NCI-H774 (cell line): ENCODE data around the gene TCF7L1.
"Not testable (repeated sequence)": the region's sequence is repeated elsewhere in the genome, so short reads cannot be mapped to it uniquely, and the experiment has no call there.

Experiments used
- DNase-seq: peaks from one replicate; lab custom pipeline; 2025; lab: John Stamatoyannopoulos, UW

TCF7L1 gene

DNA sequence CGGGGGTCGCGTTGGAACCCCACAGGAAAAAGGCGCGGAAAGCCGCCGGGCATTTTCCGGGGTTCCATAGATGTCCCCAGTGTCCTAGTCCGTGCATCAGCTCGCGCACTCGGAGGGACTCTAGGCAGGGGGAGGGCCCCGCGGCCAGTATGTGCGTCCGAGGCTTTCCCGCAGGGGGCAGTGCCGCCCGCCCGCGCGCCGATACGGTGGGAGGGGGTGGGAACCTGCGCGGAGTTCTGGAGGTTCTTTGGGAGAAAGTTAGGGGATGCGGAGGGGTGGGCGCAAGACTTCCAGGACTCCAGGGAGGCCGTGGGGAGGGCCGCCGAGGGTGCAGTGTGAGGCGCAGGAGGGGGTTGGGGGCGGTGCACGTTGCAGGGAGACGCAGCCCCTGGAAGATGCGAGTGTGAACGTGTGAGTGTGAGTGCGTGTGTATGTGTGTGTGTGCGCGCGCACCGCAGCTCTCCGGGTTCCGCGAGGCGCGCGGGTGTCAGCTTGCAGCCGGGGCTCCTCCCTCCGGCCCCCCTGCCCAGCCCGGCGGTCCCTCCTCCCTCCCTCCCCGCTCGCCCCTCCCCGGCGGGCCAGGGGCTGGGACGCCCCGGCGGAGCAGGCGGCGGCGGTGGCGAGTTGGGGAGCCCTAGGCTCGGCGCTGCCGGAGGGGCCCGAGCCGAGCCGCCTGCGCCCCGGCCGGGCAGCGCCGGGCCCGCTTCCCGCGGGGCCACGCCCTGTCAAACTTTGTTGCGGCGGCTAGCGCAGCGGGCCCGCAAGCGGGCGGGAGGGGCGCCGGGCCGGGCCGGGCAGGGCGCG lies at the start of gene TCF7L1:
TCF7L1 (plus strand) TSS at position 559 of the 804 bp plus-strand sequence. CDS start 293 bp downstream, outside the sequence.
- DNase-seq = peak; percentile 34

- DNase-seq = no peak
These were observed 47.6 kb upstream of the TCF7L1 start for GRCh38 chr2:85085563-85085962.

GRCh38 chr2:85087541-85087940 lies 45.7 kb upstream of the TCF7L1 start:
- DNase-seq = no peak

DNA sequence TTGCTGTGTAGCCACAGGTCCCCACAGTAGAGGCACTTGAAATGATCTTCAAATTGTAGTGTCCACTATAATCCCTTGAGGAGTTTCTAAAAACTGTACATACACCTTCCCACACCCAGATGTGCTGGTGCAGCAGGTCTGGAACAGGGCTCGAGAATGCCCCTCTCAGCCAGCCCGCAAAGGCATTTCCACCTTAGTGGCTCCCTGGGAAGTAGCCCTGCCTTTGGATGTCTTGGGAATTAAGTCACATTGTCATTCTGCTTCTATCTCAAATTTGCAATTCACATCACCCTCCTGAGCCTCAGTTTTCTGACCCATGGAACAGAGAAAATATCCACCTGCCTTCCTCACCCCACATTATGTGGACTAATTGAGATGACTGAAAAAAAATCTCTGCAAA lies 44.3 kb upstream of the TCF7L1 start:
- DNase-seq = no peak

DNA sequence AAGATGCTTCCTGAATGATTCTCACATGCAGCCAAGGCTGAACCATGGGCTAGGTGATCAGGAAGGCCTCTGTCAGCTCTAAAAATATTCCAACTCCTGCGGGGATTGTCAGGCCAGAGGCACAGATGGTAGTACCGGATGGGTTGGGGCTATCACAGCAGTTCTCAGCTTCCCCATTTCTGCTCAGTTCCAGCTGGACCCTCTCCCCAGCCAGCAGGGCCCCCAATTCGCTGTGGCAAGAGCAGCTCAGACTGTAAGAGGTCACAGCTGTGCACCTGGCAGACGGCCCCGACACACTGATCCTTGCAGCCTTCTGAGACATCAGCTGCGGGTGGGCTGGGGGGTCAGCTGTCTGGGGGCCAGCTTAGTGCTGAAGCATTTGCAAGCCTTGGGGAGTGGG lies 43.6 kb upstream of the TCF7L1 start:
- no peak for DNase-seq

DNA sequence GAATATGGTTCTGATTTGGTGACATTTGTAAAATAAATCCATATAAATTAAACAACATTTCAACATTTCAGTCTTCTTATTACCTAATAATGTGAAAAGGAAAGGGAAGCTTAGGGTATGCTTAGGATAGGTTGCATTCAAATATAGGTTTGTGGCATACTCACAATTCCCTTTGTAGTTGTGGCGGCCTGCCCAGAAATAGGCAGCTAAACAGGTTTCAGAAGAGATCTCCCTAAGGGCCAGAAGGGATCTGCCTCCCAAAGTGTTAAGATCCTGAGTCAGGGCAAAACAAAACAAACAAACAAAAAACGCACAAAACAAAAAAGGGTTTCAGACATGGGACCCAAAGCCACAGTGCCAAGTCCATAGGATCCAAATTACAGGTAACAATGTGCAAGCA lies 41.4 kb upstream of the TCF7L1 start:
- no peak for DNase-seq

DNA sequence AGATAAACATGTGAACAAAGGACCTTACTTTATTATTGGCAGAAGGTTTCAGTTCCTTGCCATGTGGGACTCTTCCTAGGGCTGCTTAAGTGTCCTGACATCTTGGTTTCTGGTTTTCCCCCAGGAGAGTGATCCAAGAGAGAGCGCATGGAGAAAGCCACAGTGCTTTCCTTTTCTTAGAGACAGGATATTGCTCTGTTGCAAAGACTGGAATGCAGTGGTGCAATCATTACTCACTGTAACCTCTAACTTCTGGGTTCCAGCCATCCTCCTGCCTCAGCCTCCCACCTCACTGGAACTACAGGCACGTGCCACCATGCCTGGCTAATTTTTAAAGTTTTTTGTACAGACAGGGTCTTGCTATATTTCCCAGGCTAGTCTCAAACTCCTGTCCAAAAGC lies 38.1 kb upstream of the TCF7L1 start:
- DNase-seq = no peak

GRCh38 chr2:85096616-85097015 lies 36.6 kb upstream of the TCF7L1 start:
- no peak for DNase-seq

- no peak for DNase-seq
These were observed 29.0 kb upstream of the TCF7L1 start for GRCh38 chr2:85104228-85104627.

DNA sequence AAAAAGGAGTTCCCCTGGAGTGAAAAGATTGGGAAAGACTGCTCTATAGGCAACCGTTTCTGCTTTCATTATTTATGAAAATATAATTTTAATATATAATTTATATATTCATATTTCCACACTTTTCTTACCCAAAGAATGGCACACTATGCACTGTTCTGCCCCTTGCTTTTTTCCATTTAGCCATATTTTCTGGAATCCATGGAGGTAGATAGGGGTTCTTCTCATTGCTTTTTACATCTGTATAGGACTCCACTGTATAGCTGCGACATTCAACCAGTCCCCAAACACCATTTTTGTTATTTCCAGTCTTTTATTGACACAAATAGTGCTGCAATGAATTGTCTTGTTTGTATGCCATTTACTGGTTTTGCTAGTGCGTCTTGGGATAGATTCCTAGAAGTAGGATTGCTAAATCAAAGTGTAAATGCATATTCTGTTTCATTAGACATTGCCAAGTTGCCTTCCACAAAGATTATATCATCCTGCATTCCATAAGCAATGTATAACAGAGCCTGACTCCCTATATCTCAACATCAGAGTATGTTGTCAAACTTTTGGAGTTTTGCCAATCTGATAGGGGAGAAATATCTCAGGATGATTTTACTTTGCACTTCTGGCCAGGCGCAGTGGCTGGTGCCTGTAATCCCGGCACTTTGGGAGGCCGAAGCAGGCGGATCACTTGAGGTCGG lies 26.6 kb upstream of the TCF7L1 start:
- DNase-seq = no peak

- DNase-seq = no peak
These were observed 22.1 kb upstream of the TCF7L1 start for GRCh38 chr2:85110991-85111560.

- no peak for DNase-seq
These were observed 21.3 kb upstream of the TCF7L1 start for GRCh38 chr2:85111819-85112281.

DNA sequence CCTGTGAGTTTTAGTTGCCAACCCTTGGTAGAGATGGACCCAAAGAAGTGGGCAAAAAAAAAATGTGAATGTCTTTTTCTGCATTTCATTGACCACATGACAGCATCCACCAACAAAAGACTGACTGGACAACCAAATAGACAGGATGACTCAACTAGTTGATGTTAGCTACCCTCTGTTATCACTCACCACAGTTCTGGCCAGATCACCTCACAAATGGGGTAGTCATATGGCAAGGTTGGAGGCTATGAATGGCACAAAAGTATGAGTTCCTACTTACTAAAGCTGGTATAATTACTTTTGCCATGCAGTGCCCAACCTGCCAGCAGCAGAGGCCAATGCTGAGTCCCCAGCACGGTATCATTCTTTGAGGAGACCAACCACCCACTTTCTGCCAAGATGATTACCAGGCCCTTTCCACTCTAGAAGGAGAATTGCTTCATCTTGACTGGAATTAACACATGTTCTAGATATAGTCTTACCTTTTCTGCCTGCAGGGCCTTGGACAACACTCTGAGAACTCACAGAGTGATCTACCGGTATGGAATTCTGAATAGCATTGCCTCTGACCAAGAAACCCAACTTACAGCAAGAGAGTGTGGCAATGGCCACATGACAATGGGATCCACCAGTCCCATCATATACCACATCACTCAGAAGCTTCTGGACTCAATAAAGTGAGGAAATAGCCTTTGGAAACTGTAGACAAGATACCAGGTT lies 20.1 kb upstream of the TCF7L1 start:
- DNase-seq = no peak

GRCh38 chr2:85114586-85115330 lies 18.4 kb upstream of the TCF7L1 start:
- no peak for DNase-seq

GRCh38 chr2:85116207-85116606 lies 17.0 kb upstream of the TCF7L1 start:
- DNase-seq = no peak

- no peak for DNase-seq
These were observed 13.3 kb upstream of the TCF7L1 start for GRCh38 chr2:85119900-85120299.

DNA sequence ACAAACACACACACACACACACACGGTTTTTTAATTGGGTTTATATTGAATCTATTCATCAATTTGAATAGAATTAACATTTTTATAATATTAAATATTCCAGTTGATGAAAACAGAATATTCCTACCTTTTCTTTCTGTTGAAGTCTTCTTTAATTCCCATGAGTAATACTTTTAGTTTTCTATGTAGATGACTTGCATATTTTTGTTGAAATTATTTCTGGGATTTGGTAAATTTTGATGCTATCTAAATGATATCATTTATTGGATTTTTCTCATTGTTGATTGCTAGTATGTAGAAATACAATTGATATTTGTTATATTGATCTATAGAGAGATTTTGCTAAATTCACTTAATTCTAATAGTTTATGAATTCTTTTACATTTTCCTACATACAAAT lies 12.8 kb upstream of the TCF7L1 start:
- no peak for DNase-seq

DNA sequence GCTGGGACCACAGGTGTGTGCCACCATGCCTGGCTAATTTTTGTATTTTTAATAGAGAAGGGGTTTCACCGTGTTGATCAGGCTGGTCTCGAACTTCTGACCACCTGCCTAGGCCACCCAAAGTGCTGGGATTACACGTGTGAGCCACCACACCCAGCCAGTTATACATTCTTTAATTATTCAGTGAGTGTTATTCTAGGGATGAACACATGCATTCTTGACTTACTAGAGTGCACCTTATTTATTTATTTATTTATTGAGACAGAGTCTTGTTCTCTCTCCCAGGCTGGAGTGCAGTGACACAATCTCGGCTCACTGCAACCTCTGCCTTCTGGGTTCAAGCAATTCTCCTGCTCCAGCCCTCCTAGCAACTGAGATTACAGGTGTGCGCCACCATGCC lies 6.7 kb upstream of the TCF7L1 start:
- DNase-seq = not testable (repeated sequence)

- DNase-seq = no peak
These were observed 3.3 kb upstream of the TCF7L1 start for GRCh38 chr2:85129861-85130260.

GRCh38 chr2:85130407-85130806 lies 2.8 kb upstream of the TCF7L1 start:
- no peak for DNase-seq

GRCh38 chr2:85131116-85131515 lies 2.1 kb upstream of the TCF7L1 start:
- no peak for DNase-seq

DNA sequence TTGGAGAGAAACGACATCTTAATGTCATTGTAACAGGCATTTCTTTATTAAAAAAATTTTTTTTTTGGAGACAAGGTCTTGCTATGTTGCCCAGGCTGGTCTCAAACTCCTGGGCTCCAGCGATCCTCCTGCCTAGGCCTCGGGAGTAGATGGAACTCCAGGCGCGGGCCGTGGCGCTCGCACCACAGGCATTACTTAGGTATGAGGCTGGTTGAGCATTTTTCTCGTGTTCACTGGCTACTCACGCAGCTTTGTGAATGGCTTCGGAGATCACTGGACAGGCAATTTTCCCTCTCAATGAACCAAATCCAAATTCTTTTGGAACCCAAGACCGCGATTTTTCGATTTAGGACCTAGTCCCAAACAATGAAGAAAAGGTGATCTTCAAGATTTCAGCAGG lies 795 bp upstream of the TCF7L1 start:
- DNase-seq = no peak
